HL-60/S4 (cell line): ENCODE data around the gene UGT1A10.

Source experiments
- in situ Hi-C: fragments of 300-500 bp; cut with MboI; formaldehyde crosslinking; loops from 2 replicates; pipeline ENCODE4 v1.14.3; 2022; ENCODE audit warnings: low sequenced_read_pairs

UGT1A10 gene

GRCh38 chr2:233768076-233768475 is 131.8 kb downstream of the UGT1A10 start:
- in situ Hi-C loops, result no loop called here

- in situ Hi-C loops, result no loop called here
Observed at GRCh38 chr2:233769260-233769659, 133.0 kb downstream of the UGT1A10 start.

DNA sequence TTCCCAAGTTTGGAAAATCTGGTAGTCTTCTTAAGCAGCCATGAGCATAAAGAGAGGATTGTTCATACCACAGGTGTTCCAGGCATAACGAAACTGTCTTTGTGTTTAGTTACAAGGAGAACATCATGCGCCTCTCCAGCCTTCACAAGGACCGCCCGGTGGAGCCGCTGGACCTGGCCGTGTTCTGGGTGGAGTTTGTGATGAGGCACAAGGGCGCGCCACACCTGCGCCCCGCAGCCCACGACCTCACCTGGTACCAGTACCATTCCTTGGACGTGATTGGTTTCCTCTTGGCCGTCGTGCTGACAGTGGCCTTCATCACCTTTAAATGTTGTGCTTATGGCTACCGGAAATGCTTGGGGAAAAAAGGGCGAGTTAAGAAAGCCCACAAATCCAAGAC is 135.9 kb downstream of the UGT1A10 start:
- in situ Hi-C loops, result no loop called here

- in situ Hi-C loops, result no loop called here
Observed at GRCh38 chr2:233772583-233772982, 136.3 kb downstream of the UGT1A10 start.

DNA sequence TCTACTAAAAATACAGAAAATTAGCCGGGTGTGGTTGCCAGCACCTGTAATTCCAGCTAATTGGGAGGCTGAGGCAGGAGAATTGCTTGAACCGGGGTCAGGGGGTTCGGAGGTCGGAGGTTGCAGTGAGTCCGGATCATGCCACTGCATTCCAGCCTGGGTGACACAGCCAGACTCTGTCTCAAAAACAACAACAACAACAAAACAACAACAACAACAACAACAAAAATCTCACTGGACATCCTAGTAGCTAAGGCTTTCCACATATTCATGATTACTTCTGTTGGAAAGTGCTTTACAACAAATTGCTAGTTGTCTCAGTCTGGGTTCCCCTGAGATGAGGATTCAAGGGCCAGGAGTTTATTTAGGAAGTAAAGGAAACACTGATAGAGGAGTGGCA is 137.6 kb downstream of the UGT1A10 start:
- in situ Hi-C loops, result no loop called here

GRCh38 chr2:233775414-233775813 is 139.2 kb downstream of the UGT1A10 start:
- in situ Hi-C loops, result no loop called here

- in situ Hi-C loops, result no loop called here
Observed at GRCh38 chr2:233778030-233778429, 141.8 kb downstream of the UGT1A10 start, which contains the start of gene MROH2A. Gene MROH2A, plus strand, starts transcription at chr2:233778330. Its CDS starts 1,029 bp downstream, at chr2:233779359.

DNA sequence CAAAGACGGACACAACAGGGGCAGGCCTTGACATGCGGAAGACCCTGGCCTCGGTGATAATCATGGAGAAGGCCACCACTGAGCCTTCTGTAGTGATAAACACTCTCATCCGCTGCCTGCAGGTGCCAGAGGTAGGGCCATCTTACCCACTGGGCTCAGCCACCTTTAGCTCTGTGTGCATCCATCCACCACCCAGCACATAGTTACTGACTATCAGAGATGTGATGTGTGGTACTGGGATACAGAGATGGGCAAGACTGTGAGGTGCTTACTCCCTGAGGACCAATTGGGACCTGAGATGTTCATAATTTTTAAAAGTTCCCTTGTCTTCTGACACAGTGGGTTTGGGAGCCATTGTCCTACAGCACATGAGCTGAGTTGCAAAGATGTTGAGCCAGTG is 143.5 kb downstream of the UGT1A10 start:
- in situ Hi-C loops, result no loop called here

DNA sequence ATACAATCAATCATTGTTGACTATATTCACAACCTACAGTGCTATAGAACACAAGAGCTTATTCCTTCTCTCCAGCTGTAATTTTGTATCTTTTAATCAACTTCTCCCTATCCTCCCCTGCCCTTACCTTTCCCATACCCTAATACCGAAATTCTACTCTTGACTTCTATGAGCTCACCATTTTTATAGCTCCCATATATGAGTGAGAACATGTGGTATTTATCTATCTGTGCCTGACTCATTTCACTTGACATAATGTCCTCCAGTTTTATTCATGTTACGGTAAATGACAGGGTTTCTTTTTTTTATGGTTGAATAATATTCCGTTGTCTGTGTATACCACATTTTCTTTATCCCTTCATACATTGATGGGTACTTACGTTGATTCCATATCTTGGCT is 144.5 kb downstream of the UGT1A10 start:
- in situ Hi-C loops, result no loop called here

DNA sequence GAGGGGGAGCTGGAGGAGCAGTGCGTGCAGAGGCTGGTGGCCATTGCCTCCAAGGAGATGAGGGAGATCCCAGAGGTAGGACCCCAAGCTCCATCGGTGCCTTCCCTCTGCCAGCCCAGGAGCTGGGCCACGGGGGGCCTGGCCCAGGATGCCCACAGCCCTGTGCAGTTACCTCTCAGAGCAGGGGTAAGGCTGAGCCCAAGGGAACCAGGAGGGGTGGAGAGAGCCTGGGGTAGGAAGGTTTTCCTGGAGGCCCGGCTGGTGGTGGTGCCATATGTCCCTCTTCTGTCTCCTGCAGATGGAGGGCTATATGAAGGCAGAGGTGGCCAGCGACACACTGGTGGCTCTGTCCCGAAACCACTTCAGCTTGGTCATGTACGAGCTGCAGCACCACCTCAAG is 153.3 kb downstream of the UGT1A10 start:
- in situ Hi-C loops, result no loop called here

DNA sequence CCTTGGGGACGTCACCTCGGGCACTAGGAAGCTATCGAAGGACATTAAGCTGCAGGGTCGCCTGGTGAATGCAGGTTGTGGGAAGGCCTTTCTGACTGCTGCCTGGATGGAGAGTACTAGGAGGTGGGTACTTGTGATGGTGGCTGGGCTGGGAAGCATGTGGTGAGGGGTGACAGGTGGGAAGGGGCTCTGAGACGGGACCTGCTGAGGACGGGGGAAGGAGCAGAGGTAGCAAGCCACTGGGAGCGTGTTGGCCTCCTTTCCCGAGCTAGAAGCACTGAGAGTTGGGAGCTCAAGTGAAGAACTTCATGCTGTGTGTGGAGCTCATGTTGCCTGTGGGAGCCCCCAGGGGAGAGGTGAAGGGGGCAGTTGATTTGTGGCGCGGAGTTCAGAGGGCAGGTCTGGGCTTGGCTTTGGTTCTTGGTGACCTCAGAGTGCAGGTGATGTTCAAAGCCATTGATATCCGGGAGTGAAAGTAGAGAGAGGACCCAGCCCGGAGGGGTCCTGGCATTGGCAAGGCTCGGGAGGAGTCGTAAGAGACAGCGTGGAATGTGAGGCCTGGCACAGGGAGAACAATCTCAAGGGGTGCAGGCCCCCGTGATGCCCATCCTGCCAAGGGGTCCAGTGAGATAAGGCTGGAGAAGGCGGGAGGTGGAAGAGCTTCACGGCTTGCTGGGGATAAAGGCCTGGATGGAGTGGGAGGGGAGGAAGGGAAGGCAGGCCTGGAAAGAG is 155.1 kb downstream of the UGT1A10 start:
- in situ Hi-C loops, result no loop called here

GRCh38 chr2:233791883-233792329 is 155.7 kb downstream of the UGT1A10 start:
- in situ Hi-C loops, result no loop called here

DNA sequence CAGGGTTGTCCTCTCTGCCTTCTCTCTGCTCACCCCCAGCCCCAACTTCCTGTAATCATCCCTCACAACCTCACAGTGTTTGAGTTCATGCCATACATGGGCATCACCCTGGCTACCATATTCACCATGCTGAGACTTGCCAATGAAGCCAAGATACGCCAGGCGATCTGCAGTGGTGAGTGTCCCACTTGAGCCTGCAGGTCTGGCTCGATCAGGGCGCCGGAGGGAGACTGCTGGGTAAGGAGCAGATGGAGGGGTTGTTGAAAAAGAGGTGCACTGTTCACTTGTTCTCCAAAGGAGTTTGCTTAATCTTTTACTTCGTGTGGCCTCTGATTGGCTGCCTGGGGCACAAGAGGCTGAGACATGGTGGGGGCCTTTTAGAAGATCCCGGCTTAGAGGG is 156.5 kb downstream of the UGT1A10 start:
- in situ Hi-C loops, result no loop called here

DNA sequence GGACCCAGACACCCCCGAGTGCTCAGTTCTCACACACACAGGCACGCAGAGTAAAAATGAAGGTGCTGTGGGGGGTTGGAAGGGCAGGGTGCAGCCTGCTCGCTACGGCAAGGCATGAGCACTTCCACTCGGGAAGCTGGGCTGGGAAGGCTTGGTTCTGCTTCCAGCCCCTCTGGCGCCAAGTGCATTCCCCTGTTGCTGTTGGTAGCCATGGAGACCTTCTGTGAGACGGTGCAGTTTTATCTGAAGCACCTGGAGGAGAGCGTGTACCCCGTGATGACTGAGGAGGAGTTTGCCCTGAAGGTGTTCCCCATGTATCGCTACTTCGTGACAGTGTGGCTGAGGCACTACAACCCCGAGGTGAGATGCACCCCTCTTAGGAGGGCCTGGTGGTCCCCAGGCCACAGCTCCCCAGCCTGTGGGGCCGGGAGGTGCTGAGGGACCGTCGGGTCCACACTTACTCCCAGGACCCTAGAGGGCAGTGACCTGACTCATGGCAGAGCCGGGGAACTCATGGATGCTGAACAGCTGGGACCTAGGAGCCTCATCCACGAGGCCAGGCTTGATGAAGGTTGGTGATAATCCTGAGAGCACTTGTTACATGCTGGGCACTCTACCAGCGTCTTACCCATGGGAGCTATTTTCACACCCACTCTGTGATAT is 157.3 kb downstream of the UGT1A10 start:
- in situ Hi-C loops, result no loop called here

DNA sequence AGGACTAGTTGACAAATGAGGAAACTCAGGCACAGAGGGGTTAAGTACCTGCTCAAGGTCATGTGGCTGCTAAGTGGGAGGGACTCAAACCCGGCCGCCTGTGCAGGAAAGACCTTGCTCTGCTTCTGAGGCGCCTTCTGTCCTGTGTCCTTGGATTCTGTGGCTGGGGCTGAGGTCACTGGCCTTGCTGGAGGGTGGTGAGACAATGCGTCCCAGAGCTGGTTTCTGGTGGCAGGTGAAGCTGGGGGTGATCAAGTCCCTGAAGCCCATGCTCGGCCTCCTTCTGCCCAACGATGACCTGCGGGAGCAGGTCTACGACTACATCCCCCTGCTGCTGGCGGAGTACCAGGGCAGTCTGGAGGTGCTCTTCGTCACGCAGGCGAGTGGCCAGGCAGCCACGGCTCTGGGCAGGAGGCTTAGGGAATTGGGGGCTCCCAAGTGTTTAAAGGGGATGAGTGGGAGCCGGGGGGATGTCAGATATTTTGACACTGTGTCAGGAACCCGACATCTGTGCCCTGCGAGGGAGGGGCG is 157.9 kb downstream of the UGT1A10 start:
- in situ Hi-C loops, result no loop called here

GRCh38 chr2:233795735-233796171 is 159.5 kb downstream of the UGT1A10 start:
- in situ Hi-C loops, result no loop called here

GRCh38 chr2:233796254-233796653 is 160.0 kb downstream of the UGT1A10 start:
- in situ Hi-C loops, result no loop called here

GRCh38 chr2:233798335-233799086 is 162.3 kb downstream of the UGT1A10 start:
- in situ Hi-C loops, result no loop called here

DNA sequence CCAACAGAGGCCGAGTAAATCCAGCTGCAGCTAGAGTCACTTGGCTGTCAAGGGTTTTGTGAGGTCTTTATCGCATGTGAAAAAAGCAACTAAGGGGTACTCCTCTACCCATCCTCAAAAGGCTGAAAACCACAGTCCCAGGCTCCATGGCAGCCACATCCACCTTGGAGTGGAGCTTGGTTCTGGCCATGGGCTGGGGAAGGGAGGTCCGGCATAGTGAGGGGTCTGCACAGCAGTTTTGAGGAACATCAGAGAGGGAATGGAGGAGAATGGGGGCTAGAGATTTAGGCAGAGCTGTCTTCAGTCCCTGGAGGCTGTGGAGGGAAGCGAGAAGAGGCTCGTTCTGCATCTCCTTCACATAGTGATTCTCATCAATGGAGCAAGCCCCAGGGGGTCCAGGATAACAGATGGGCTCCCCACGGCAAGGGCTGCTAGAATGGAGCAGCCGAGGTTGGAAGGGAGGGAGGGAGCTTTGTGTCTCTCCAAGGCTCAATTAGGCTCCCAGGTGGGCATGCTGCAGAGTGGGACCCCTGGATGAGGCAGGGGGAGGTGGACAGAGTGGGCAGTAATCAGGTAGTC is 162.9 kb downstream of the UGT1A10 start:
- in situ Hi-C loops, result no loop called here

GRCh38 chr2:233799716-233800115 is 163.5 kb downstream of the UGT1A10 start:
- in situ Hi-C loops, result no loop called here

DNA sequence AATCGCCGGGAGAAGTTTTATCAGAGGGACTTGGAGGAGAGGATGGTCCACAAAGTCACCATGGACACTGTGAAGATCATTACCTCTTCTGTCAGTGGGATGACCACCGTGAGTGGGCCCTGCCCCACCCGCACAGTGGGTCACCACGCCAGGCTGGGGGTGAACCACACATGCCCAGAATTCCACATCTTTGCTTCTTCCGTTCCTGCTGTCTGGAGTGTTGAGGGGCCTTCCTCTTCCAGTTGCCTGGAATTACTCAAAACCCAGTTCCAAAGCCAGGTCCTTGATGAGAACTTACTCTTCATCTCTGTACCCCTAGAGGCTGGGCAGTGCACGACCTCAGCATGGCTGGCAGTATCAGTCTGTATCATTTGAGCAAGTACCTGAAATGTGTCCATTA is 164.0 kb downstream of the UGT1A10 start:
- in situ Hi-C loops, result no loop called here
